B cell (primary cell): Measurements from ENCODE around the gene ITSN1. TPM values are rescaled to one million over a fixed set of nuclear protein-coding genes. Genes with fewer than 3 reads are reported as not detected.

Source experiments
- ATAC-seq: fragments of 200-7000 bp; cut with Tn5 transposase; one replicate; pipeline ENCODE4 v1.10.0; 2021; ENCODE audit warnings: low read depth, mild to moderate bottlenecking, moderate number of reproducible peaks, moderate library complexity
- CTCF ChIA-PET: fragments of 350-600 bp; sonication (Branson Sonifier 250); formaldehyde crosslinking; loops from one replicate; lab custom pipeline; 2021; ENCODE audit warnings: antibody characterized with exemption, inconsistent platforms; lab: Charles Lee
- POLR2A ChIA-PET: fragments of 350-600 bp; sonication (Branson Sonifier 250); formaldehyde crosslinking; loops from one replicate; lab custom pipeline; 2021; ENCODE audit warnings: antibody characterized with exemption; lab: Charles Lee
- DNase-seq: peaks from one replicate; pipeline ENCODE4 v3.0.0; 2013
- H2AFZ ChIP-seq: 2 replicates; pipeline ENCODE4 v1.6.1; 2012; ENCODE audit warnings: mild to moderate bottlenecking, low read depth, low read length; ENCODE audit not compliant: insufficient read depth, poor library complexity, severe bottlenecking
- H3K27ac ChIP-seq, 2 donors: 1 replicate in 1 of 2; 2 replicates in 1 of 2; pipeline ENCODE4 v1.5.1; 2012 to 2013; ENCODE audit warnings: low read length in 2 of 2, mild to moderate bottlenecking in 2 of 2, moderate library complexity in 1 of 2
- H3K27me3 ChIP-seq, 4 experiments: fragments of 200-600 bp in 1 of 4; sonication (generic) in 1 of 4; replicated peaks in 1 of 4; 1 replicate in 2 of 4; 2 replicates in 2 of 4; pipeline versions ENCODE4 v1.6.1 to v1.7.0; 2013 to 2016; ENCODE audit warnings: low read length in 3 of 4, mild to moderate bottlenecking in 2 of 4, mixed read lengths in 1 of 4, moderate library complexity in 1 of 4; ENCODE audit not compliant: insufficient read depth in 4 of 4, control insufficient read depth in 3 of 4; ENCODE audit errors: control extremely low read depth in 1 of 4
- H3K36me3 ChIP-seq, 2 experiments: replicated peaks in 1 of 2; 1 replicate in 1 of 2; 2 replicates in 1 of 2; pipeline versions ENCODE4 v1.6.1 to v1.7.1; 2013; ENCODE audit warnings: low read length in 1 of 2; ENCODE audit not compliant: insufficient read depth in 2 of 2, control insufficient read depth in 1 of 2; ENCODE audit errors: control extremely low read depth in 1 of 2, extremely low read depth in 1 of 2
- H3K4me1 ChIP-seq, 2 donors: fragments of 200-600 bp in 1 of 2; sonication (generic) in 1 of 2; 1 replicate in 1 of 2; 2 replicates in 1 of 2; pipeline versions ENCODE4 v1.5.1 to v1.6.1; 2013 to 2017; ENCODE audit warnings: low read length in 2 of 2; ENCODE audit not compliant: control insufficient read depth in 2 of 2, insufficient read depth in 2 of 2
- H3K4me2 ChIP-seq: replicated peaks from 2 replicates; pipeline ENCODE3; 2012; ENCODE audit warnings: mild to moderate bottlenecking, low read depth, low read length; ENCODE audit not compliant: poor library complexity, severe bottlenecking
- H3K4me3 ChIP-seq, 5 experiments: fragments of 200-600 bp in 1 of 5; sonication (generic) in 1 of 5; 1 replicate in 3 of 5; 2 replicates in 2 of 5; pipeline versions ENCODE4 v1.5.1 to v1.7.0; 2011 to 2016; ENCODE audit warnings: low read length in 4 of 5, mild to moderate bottlenecking in 4 of 5, low read depth in 2 of 5, control low read depth in 1 of 5, moderate library complexity in 1 of 5; ENCODE audit not compliant: insufficient read depth in 1 of 5; ENCODE audit errors: control extremely low read depth in 1 of 5, extremely low read depth in 1 of 5
- H3K79me2 ChIP-seq: fragments of 200-600 bp; sonication (generic); one replicate; pipeline ENCODE4 v1.6.0; 2016; ENCODE audit warnings: low read length; ENCODE audit not compliant: control insufficient read depth, insufficient read depth
- H3K9ac ChIP-seq: fragments of 200-600 bp; sonication (generic); 2 replicates; pipeline ENCODE4 v1.6.1; 2017; ENCODE audit warnings: mild to moderate bottlenecking, low read length, moderate library complexity
- H3K9me3 ChIP-seq, 3 donors: one replicate each; pipeline versions ENCODE4 v1.6.1 to v1.7.1; 2013; ENCODE audit warnings: low read length in 2 of 3; ENCODE audit not compliant: control insufficient read depth in 2 of 3, insufficient read depth in 1 of 3; ENCODE audit errors: control extremely low read depth in 1 of 3
- H4K20me1 ChIP-seq: 2 replicates; pipeline ENCODE4 v1.6.0; 2012; ENCODE audit warnings: mild to moderate bottlenecking, low read length; ENCODE audit not compliant: insufficient read depth, control insufficient read depth, poor library complexity, severe bottlenecking
- H3K27ac Mint-ChIP-seq: one replicate; pipeline ENCODE4 v1.8.0; 2021; ENCODE audit warnings: mixed read lengths
- H3K27me3 Mint-ChIP-seq: one replicate; pipeline ENCODE4 v1.8.0; 2021; ENCODE audit warnings: mixed read lengths
- H3K4me1 Mint-ChIP-seq: one replicate; pipeline ENCODE4 v1.8.0; 2021; ENCODE audit warnings: mixed read lengths
- H3K4me3 Mint-ChIP-seq: one replicate; pipeline ENCODE4 v1.8.0; 2021; ENCODE audit warnings: mixed read lengths
- H3K9me3 Mint-ChIP-seq: one replicate; pipeline ENCODE4 v1.8.0; 2022; ENCODE audit warnings: mixed read lengths; ENCODE audit not compliant: insufficient read depth
- CTCF ChIP-seq: fragments of 200-600 bp; IDR thresholded peaks from one replicate; pipeline ENCODE4 v1.8.0; 2022; ENCODE audit warnings: antibody characterized with exemption, mild to moderate bottlenecking
- EZH2 ChIP-seq: IDR thresholded peaks from 2 replicates; pipeline ENCODE4 v1.6.1; 2012; ENCODE audit warnings: borderline replicate concordance, low read depth, mild to moderate bottlenecking, moderate library complexity, low read length; ENCODE audit not compliant: insufficient read depth, poor library complexity, severe bottlenecking
- WGBS: methylation state at CpG from one replicate; pipeline ENCODE4 v1.1.5; 2013; ENCODE audit warnings: missing lambda C conversion rate; ENCODE audit not compliant: insufficient coverage; 5-methylcytosine and 5-hydroxymethylcytosine counted together
- intact Hi-C: fragments of 100-400 bp; cut with micrococcal nuclease; formaldehyde crosslinking; loops from one replicate; pipeline ENCODE4 v1.10.0; 2022
- polyA plus RNA-seq: library from polyadenylated mRNA; depleted of rRNA; stranded (reverse); fragments of >200 nt; gene quantifications from 2 replicates; pipeline ENCODE4 v1.2.3, GENCODE V29; 2012
- total RNA-seq, 2 donors: library from RNA; stranded (reverse); fragments of 120-200 nt in 1 of 2; gene quantifications; 1 replicate in 1 of 2; 2 replicates in 1 of 2; pipeline versions ENCODE4 v1.2.3 to v1.2.4, GENCODE V29; 2013 to 2022

Gene ITSN1
- total and polyA plus RNA-seq, 2 donors (not counting 1 experiment from before 2014, with no cell fraction given), result 0.31 to 2.4 TPM

DNA sequence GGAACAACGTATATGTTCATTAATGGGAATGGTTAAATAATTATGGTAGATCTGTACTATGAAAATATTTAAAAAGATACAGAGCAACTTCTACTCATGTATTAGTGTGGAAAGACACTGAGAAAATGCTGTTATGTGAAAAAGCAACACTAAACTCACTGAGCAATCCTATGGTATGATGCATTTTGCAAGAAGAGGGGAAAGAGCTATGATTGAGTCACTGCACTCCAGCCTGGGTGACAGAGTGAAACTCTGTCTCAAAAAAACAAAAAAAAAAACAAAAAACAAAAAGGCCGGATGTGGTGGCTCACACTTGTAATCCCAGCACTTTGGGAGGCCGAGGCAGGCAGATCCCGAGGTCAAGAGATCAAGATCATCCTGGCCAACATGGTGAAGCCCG is 228.9 kb downstream of the ITSN1 start:
- Histone ChIP-seq H3K4me2 (no peak overlapping the region), H3K36me3 (no peaks in the 10 kb centered on the region), H3K9ac (no peak overlapping the region), H2AFZ (no peak overlapping the region), H3K4me3 (no peak overlapping the region), H3K27me3 (no peaks in the 10 kb centered on the region), H3K9me3 (no peaks in the 10 kb centered on the region), H3K4me1 (no peaks in the 10 kb centered on the region), H4K20me1 (no peaks in the 10 kb centered on the region), H3K27ac (no peak overlapping the region), H3K79me2 (no peaks in the 10 kb centered on the region)
- Mint-ChIP-seq H3K27ac (no peak overlapping the region), H3K4me1 (peaks cover 5% of the 10 kb centered on the region), H3K9me3 (no peaks in the 10 kb centered on the region), H3K4me3 (no peak overlapping the region), H3K27me3 (no peaks in the 10 kb centered on the region)
- DNase-seq (no peak), ATAC-seq (no peak)
- TF ChIP-seq CTCF (no peak), EZH2 (no peak)
- 88% methylated on average over 3 of the region's 5 CpGs for WGBS
- intact Hi-C loops, result no loop called here
- ChIA-PET CTCF (no interaction called here), POLR2A (no interaction called here)

- CTCF ChIA-PET, result no interaction called here
- no peak overlapping the region for H3K4me3 Mint-ChIP-seq
Measured at GRCh38 chr21:33872881-33873515, 230.7 kb downstream of the ITSN1 start.

More at GRCh38 chr21:33872881-33873515, 230.7 kb downstream of the ITSN1 start:
- no peaks in the 10 kb centered on the region for H3K36me3 ChIP-seq
- WGBS, result 86% methylated on average over 3 of the region's 4 CpGs
- no peaks in the 10 kb centered on the region for H3K79me2 ChIP-seq
- no peaks in the 10 kb centered on the region for H3K27me3 ChIP-seq
- no peak overlapping the region for H3K4me2 ChIP-seq
- no peak overlapping the region for H3K27ac Mint-ChIP-seq
- POLR2A ChIA-PET, result no interaction called here
- no peaks in the 10 kb centered on the region for H3K4me1 ChIP-seq
- no peak overlapping the region for H3K27ac ChIP-seq
- H3K4me3 ChIP-seq, result no peak overlapping the region
- no peak for TF ChIP-seq EZH2
- no peak for TF ChIP-seq CTCF
- H3K9me3 ChIP-seq, result no peaks in the 10 kb centered on the region
- H4K20me1 ChIP-seq, result no peaks in the 10 kb centered on the region
- no peak overlapping the region for H2AFZ ChIP-seq
- no peak overlapping the region for H3K9ac ChIP-seq
- no peak for ATAC-seq
- H3K4me1 Mint-ChIP-seq, result no peaks in the 10 kb centered on the region
- peaks cover 3% of the 10 kb centered on the region for H3K27me3 Mint-ChIP-seq
- H3K9me3 Mint-ChIP-seq, result no peaks in the 10 kb centered on the region
- DNase-seq, result no peak
- intact Hi-C loops, result no loop called here
